OCI-LY3 (cell line): Measurements from ENCODE around the gene SPACA1.

ENCODE experiments used
- H2AFZ ChIP-seq: fragments of 200-600, 300-600 bp; shearing (Covaris generic); 2 replicates; pipeline ENCODE4 v1.6.0; 2014; ENCODE audit warnings: antibody characterized with exemption, low read depth, low read length
- H3K27ac ChIP-seq: fragments of 200-600, 300-600 bp; sonication (generic); 2 replicates; pipeline ENCODE4 v1.5.1; 2014; ENCODE audit warnings: mild to moderate bottlenecking, low read length, moderate library complexity, mixed read lengths
- H3K27me3 ChIP-seq: fragments of 200-600, 300-600 bp; sonication (generic); 2 replicates; pipeline ENCODE4 v1.6.1; 2014; ENCODE audit warnings: low read depth, low read length, mixed read lengths
- H3K36me3 ChIP-seq: fragments of 200-600, 300-600 bp; sonication (generic); replicated peaks from 2 replicates; pipeline ENCODE3; 2014; ENCODE audit warnings: low read depth, low read length, mixed read lengths
- H3K4me1 ChIP-seq: fragments of 300-600, 200-600 bp; sonication (generic); 2 replicates; pipeline ENCODE4 v1.6.1; 2014; ENCODE audit warnings: low read length, mixed read lengths
- H3K4me2 ChIP-seq: fragments of 200-600, 300-600 bp; sonication (generic); 2 replicates; pipeline ENCODE4 v1.6.1; 2014; ENCODE audit warnings: low read length, mixed read lengths
- H3K4me3 ChIP-seq: fragments of 300-600, 200-600 bp; sonication (generic); 2 replicates; pipeline ENCODE4 v1.5.1; 2014; ENCODE audit warnings: antibody characterized with exemption, mild to moderate bottlenecking, low read length, moderate library complexity
- H3K79me2 ChIP-seq: fragments of 300-600, 200-600 bp; shearing (Covaris generic); 2 replicates; pipeline ENCODE4 v1.6.1; 2014; ENCODE audit warnings: mild to moderate bottlenecking, low read length, mixed read lengths
- H3K9ac ChIP-seq: fragments of 300-600, 200-600 bp; shearing (Covaris generic); 2 replicates; pipeline ENCODE4 v1.6.0; 2014; ENCODE audit warnings: mild to moderate bottlenecking, low read length, moderate library complexity
- H3K9me3 ChIP-seq: fragments of 200-600, 300-600 bp; shearing (Covaris generic); 2 replicates; pipeline ENCODE4 v1.6.1; 2014; ENCODE audit warnings: low read length, mixed read lengths; ENCODE audit not compliant: insufficient read depth
- H4K20me1 ChIP-seq: fragments of 200-600, 300-600 bp; sonication (generic); 2 replicates; pipeline ENCODE4 v1.6.1; 2016; ENCODE audit warnings: low read length, mixed read lengths; ENCODE audit not compliant: insufficient read depth
- EZH2phosphoT487 ChIP-seq: fragments of 200-600 bp; shearing (Covaris generic); IDR thresholded peaks from 2 replicates; pipeline ENCODE4 v1.6.1; 2018; ENCODE audit warnings: antibody characterized with exemption, mixed run types, low read depth
- TF ChIP-seq, protein P1 (sequence below): fragments of 200-600, 300-600 bp; sonication (generic); IDR thresholded peaks from 2 replicates; pipeline ENCODE4 v1.5.1; 2014; ENCODE audit warnings: antibody characterized with exemption, low read length, low read depth

The SPACA1 gene

DNA sequence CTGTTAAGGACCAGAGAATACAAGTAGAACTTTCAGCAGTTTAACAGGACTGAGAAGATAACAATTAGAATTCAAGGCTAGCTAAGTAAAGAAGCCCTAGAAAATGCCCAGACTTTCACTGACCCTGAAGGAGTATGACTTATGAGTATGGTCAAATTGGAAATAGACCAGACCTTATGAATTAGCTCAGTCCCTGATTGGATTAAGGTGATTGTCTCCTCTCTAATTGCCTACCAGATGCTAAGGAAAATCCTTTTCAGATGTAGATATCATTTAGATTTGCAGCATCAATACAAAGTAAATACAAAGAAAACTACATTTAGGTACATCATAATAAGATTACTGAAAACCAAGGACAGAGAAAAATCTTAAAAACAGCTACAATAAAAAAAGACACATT is 59.6 kb downstream of the SPACA1 start:
- Histone ChIP-seq H3K4me2 (no peak overlapping the region), H3K36me3 (no peaks in the 10 kb centered on the region), H4K20me1 (no peaks in the 10 kb centered on the region), H3K4me3 (no peak overlapping the region), H3K27ac (no peak overlapping the region), H3K27me3 (no peaks in the 10 kb centered on the region), H2AFZ (no peak overlapping the region), H3K9me3 (no peaks in the 10 kb centered on the region), H3K79me2 (no peaks in the 10 kb centered on the region), H3K4me1 (no peaks in the 10 kb centered on the region), H3K9ac (no peak overlapping the region)
- TF ChIP-seq, protein P1, sequence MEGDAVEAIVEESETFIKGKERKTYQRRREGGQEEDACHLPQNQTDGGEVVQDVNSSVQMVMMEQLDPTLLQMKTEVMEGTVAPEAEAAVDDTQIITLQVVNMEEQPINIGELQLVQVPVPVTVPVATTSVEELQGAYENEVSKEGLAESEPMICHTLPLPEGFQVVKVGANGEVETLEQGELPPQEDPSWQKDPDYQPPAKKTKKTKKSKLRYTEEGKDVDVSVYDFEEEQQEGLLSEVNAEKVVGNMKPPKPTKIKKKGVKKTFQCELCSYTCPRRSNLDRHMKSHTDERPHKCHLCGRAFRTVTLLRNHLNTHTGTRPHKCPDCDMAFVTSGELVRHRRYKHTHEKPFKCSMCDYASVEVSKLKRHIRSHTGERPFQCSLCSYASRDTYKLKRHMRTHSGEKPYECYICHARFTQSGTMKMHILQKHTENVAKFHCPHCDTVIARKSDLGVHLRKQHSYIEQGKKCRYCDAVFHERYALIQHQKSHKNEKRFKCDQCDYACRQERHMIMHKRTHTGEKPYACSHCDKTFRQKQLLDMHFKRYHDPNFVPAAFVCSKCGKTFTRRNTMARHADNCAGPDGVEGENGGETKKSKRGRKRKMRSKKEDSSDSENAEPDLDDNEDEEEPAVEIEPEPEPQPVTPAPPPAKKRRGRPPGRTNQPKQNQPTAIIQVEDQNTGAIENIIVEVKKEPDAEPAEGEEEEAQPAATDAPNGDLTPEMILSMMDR: no peak
- no peak for TF ChIP-seq EZH2phosphoT487

DNA sequence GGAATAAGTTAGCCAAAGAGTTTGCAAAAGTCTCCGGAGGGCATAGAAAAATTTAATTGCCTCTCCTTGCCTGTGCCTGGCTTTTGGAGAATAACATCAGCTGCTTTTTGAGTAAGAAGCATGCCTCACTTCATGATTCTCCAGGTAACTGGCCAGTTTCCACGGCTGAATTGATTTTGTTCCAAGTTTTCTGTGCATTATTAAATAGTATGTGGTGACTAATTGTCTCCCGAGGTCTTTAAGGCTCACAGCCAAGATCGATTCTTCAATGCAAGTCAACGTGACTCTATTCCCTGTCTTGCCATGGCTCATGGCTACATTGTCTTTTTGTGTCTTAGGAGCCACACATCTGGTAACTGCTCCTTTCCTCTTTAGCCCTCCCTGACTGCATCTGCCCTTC is 64.3 kb downstream of the SPACA1 start:
- TF ChIP-seq, protein P1: no peak
- no peak for TF ChIP-seq EZH2phosphoT487
- H2AFZ ChIP-seq: no peak overlapping the region
- H3K4me2 ChIP-seq: no peak overlapping the region
- no peak overlapping the region for H3K27ac ChIP-seq
- H3K9ac ChIP-seq: no peak overlapping the region
- no peaks in the 10 kb centered on the region for H3K9me3 ChIP-seq
- H3K36me3 ChIP-seq: no peaks in the 10 kb centered on the region
- H4K20me1 ChIP-seq: no peaks in the 10 kb centered on the region
- peaks cover 15% of the 10 kb centered on the region for H3K4me1 ChIP-seq
- no peaks in the 10 kb centered on the region for H3K79me2 ChIP-seq
- H3K4me3 ChIP-seq: no peak overlapping the region
- H3K27me3 ChIP-seq: no peaks in the 10 kb centered on the region

DNA sequence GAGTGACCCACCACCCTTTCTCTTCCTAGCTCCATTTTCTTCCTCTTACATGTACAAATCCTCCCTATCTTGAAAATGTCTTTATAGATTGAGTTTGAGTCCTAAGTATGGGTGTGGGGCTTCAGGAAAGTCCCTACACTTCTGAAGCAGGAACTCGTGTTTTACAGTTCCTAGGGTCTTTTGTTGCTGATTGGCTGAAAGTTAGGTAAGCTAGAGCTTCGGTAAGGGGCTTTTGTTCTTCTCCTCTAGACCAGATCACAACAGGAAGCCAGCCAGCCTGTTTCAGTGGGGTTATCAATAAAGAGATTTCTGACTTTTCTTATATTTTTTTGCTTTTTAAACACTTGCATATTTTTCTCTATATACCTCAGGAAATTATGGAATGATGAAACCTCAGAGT is 67.2 kb downstream of the SPACA1 start:
- Histone ChIP-seq H3K4me2 (peak overlapping the region; percentile 16; the same call in 1 of the 2 replicates), H3K9me3 (no peaks in the 10 kb centered on the region), H3K9ac (no peak overlapping the region), H3K4me3 (no peak overlapping the region), H3K27me3 (no peaks in the 10 kb centered on the region), H4K20me1 (no peaks in the 10 kb centered on the region), H3K4me1 (peaks cover 15% of the 10 kb centered on the region), H2AFZ (no peak overlapping the region), H3K27ac (no peak overlapping the region; the same call in 1 of the 2 replicates), H3K36me3 (no peaks in the 10 kb centered on the region), H3K79me2 (no peaks in the 10 kb centered on the region)
- TF ChIP-seq, protein P1: no peak
- no peak for TF ChIP-seq EZH2phosphoT487

DNA sequence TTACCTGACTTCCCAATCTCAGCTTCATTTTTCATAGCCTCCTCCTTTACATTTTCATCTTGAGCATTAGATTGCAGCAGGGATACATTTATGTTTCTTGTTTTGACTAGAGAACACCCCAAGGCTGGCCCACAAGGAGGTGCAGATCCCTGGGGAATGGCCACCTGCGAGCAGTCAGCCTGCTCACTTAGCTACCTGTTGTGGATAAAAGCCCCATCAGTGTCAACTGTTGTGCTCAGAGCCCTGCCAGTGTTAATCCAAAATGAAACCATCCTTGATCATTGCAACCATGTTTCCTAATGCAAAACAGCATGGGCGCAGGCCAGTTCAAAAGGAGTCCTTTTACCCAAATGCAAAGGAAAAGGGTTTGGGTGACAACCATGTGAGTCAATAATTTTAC is 67.7 kb downstream of the SPACA1 start:
- no peak overlapping the region; the same call in 1 of the 2 replicates for H3K27ac ChIP-seq
- H3K4me2 ChIP-seq: peak overlapping the region; percentile 16; the same call in 1 of the 2 replicates
- H2AFZ ChIP-seq: no peak overlapping the region
- no peaks in the 10 kb centered on the region for H3K79me2 ChIP-seq
- TF ChIP-seq, protein P1: no peak
- no peak for TF ChIP-seq EZH2phosphoT487
- H3K4me1 ChIP-seq: peaks cover 15% of the 10 kb centered on the region
- no peaks in the 10 kb centered on the region for H4K20me1 ChIP-seq
- H3K9ac ChIP-seq: no peak overlapping the region
- H3K4me3 ChIP-seq: no peak overlapping the region
- H3K36me3 ChIP-seq: no peaks in the 10 kb centered on the region
- H3K9me3 ChIP-seq: no peaks in the 10 kb centered on the region
- H3K27me3 ChIP-seq: no peaks in the 10 kb centered on the region
